Omental fat pad (tissue), 4 donors: ENCODE results near the gene LAPTM5. TPM values are rescaled to one million over a fixed set of nuclear protein-coding genes. Genes with fewer than 3 reads are reported as not detected.

Source experiments
- ATAC-seq: fragments of 150-250 bp; one replicate; pipeline ENCODE4 v1.9.1; 2016; ENCODE audit warnings: mild to moderate bottlenecking, moderate library complexity; ENCODE audit not compliant: low FRiP score
- DNase-seq: peaks from one replicate; pipeline ENCODE4 v3.0.0-alpha.2; 2019; ENCODE audit warnings: low spot score
- CTCF ChIP-seq, 3 donors: fragments of 450-650 bp; IDR thresholded peaks; one replicate each; pipeline ENCODE4 v1.5.1; 2016 to 2017; ENCODE audit warnings: antibody characterized with exemption in 3 of 3, mild to moderate bottlenecking in 3 of 3, moderate library complexity in 2 of 3
- small RNA-seq: library from RNA; depleted of rRNA; stranded (forward); fragments of <200 nt; gene quantifications from one replicate; pipeline ENCODE3, GENCODE V24; 2016
- total RNA-seq, 4 donors: library from RNA; depleted of rRNA; stranded (reverse); fragments of >200 nt; gene quantifications; one replicate each; pipeline ENCODE4 v1.1.0, GENCODE V29; 2016

LAPTM5 gene
- total RNA-seq, 4 donors from 2014 or later = 87.4 to 327 (median 154) TPM

GRCh38 chr1:30687886-30688285, 69.7 kb downstream of the LAPTM5 start:
- ATAC-seq (no peak), DNase-seq (no peak)
- no peak for TF ChIP-seq CTCF (IDR thresholded peaks at IDR 0.05)

- no peak for TF ChIP-seq CTCF (IDR thresholded peaks at IDR 0.05)
- DNase-seq = no peak
- no peak for ATAC-seq
Measured at GRCh38 chr1:30686236-30686935, 71.2 kb downstream of the LAPTM5 start.

- no peak for DNase-seq
Measured at GRCh38 chr1:30685796-30686165, 71.8 kb downstream of the LAPTM5 start.

GRCh38 chr1:30684881-30685795, 72.4 kb downstream of the LAPTM5 start:
- DNase-seq = no peak
- peak; percentile 41 for ATAC-seq
- TF ChIP-seq CTCF (IDR thresholded peaks at IDR 0.05) = no peak

More at GRCh38 chr1:30685796-30686165, 71.8 kb downstream of the LAPTM5 start:
- ATAC-seq = no peak
- TF ChIP-seq CTCF (IDR thresholded peaks at IDR 0.05) = no peak

- TF ChIP-seq CTCF (IDR thresholded peaks at IDR 0.05) = no peak
- DNase-seq (no peak), ATAC-seq (no peak)
Measured at GRCh38 chr1:30684259-30684658, 73.3 kb downstream of the LAPTM5 start.

GRCh38 chr1:30683699-30684098, 73.9 kb downstream of the LAPTM5 start:
- TF ChIP-seq CTCF (IDR thresholded peaks at IDR 0.05) = no peak
- DNase-seq (no peak), ATAC-seq (no peak)

Small RNA genes lying within 50 kb of the gene (small RNA-seq; reads per million reads assigned to genes)
- not detected for gene MIR4420

Other genes with a start within 250 kb of the LAPTM5 start
- under 1 TPM in 2 of 4 donors, not detected in 2; 0.28 to 0.84 TPM for gene MATN1, start 34.2 kb downstream of the LAPTM5 start, total RNA-seq
- gene SDC3, start 151.0 kb upstream of the LAPTM5 start, total RNA-seq = 10 to 100 TPM; 27.3 to 38.1 (median 30.8) TPM